VCaP (cell line): ENCODE results near the gene TJP1.

Experiments
- H3K27ac ChIP-seq: fragments of 450-650 bp; 2 replicates; pipeline ENCODE4 v1.5.1; 2017
- TF ChIP-seq, protein P1 (sequence below): fragments of 450-650 bp; conservative IDR thresholded peaks from 2 replicates; pipeline ENCODE4 v1.5.1; 2017; ENCODE audit warnings: mild to moderate bottlenecking, moderate library complexity

Gene TJP1

DNA sequence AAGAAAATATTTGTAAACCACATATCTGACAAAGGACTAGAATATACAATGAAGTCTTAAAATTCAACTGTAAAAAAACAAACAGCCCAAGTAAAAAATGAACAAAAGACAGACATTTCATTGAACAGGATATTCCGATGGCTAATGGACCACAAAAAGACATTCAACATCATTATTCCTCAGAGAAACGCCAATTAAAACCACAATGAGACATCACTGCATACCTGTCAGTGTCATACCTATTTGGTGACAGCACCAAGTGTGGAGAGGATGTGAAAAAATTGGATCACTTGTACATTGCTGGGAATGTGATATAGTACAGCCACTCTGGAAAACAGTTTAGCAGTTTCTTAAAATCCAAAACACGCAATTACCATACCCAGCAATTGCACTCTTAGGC, 29.9 kb upstream of the TJP1 start:
- peak overlapping the region; percentile 86 for H3K27ac ChIP-seq
- TF ChIP-seq, protein P1, sequence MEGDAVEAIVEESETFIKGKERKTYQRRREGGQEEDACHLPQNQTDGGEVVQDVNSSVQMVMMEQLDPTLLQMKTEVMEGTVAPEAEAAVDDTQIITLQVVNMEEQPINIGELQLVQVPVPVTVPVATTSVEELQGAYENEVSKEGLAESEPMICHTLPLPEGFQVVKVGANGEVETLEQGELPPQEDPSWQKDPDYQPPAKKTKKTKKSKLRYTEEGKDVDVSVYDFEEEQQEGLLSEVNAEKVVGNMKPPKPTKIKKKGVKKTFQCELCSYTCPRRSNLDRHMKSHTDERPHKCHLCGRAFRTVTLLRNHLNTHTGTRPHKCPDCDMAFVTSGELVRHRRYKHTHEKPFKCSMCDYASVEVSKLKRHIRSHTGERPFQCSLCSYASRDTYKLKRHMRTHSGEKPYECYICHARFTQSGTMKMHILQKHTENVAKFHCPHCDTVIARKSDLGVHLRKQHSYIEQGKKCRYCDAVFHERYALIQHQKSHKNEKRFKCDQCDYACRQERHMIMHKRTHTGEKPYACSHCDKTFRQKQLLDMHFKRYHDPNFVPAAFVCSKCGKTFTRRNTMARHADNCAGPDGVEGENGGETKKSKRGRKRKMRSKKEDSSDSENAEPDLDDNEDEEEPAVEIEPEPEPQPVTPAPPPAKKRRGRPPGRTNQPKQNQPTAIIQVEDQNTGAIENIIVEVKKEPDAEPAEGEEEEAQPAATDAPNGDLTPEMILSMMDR, result no peak

DNA sequence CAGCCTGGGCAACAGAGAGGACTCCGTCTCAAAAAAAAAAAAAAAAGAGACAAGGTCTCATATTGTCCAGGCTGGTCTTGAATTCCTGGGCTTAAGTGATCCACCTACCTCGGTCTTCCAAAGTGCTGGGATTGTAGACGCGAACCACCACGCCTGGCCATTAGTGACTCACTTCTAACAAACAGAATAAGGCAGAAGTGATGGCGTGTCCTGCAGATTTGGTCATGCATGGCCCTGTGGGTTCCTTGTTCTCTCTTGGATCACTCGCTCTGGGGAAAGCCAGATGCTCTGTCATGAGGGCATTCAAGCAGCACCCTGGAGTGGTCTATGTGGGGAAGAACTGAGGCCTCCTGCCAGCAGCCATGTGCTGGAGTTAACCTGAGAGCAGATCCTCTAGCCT, 27.4 kb upstream of the TJP1 start:
- no peak overlapping the region for H3K27ac ChIP-seq
- TF ChIP-seq, protein P1, result no peak

- TF ChIP-seq, protein P1, result no peak
- no peak overlapping the region for H3K27ac ChIP-seq
These were observed 26.9 kb upstream of the TJP1 start for GRCh38 chr15:29849218-29849617.

DNA sequence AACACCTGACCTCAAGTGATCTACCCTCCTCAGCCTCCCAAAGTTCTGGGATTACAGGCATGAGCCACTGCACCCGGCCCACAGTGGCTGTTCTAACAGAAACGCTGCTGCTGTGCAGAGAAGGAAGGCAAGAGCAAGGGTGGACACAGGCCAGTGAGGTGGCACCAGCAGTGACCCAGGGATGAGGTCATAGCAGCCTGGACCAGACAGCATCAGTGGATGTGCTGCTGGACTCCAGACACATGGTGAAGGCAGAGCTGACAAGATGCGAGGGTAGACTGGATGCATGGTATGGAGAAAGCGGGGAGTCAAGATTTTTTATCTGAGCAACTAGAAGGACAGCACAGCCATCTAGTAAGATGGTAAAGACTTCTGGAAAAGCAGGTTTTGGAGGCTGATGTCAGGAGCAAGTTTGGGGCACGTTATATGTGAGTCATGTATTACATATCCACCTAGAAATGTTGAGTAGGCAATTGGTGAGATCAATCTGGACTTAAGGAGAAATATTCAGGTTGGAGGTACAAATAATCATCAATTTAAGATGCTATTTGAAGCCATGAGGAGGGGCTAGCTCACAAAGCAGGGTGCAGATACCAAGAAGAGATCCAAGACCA, 22.1 kb upstream of the TJP1 start:
- H3K27ac ChIP-seq, result no peak overlapping the region
- TF ChIP-seq, protein P1, result no peak

DNA sequence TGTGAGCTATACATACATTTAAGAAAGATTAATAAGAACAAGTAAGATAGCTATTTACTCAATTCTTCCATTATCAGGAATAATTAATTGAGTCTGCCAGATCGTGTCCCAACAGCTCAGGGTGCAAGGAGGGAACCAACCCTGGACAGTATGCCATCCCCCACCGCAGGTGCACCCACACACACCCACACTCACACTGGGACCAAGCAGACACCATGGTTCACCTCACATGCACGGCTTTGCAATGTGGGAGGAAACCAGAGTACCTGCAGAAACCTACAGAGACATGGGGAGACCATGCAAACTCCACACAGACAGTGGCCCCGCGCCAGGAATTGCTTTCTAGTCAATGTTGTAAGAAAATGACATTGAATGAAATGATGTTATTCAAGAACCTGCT, 20.0 kb upstream of the TJP1 start:
- TF ChIP-seq, protein P1, result no peak
- H3K27ac ChIP-seq, result no peak overlapping the region

- TF ChIP-seq, protein P1, result no peak
- H3K27ac ChIP-seq, result no peak overlapping the region
These were observed 18.7 kb upstream of the TJP1 start for GRCh38 chr15:29840926-29841325.

DNA sequence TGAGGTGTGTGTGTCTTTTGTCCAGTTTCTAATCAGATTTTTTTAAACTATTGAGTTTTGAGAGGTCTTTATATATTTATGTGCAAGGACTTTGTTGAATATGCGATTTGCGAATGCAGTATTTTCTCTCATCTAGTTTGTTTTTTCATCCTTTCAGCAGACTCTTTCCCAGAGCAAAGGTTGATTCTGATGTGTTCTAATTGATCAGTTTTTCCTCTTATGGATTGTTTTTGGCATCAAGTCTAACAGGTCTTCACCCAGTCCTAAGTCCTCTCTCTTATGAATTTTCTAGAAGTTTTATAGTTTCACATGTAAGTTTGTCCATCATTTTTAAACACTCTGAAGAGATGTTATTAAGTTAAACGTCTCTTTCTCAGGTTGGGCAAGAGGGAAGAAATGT, 17.8 kb upstream of the TJP1 start:
- no peak overlapping the region for H3K27ac ChIP-seq
- TF ChIP-seq, protein P1, result no peak
